GM21723 (cell line): ENCODE measurements around the gene PPP5C.
"Not testable (repeated sequence)": the region's sequence is repeated elsewhere in the genome, so short reads cannot be mapped to it uniquely, and the experiment has no call there.

Source experiments
- ATAC-seq: cut with Tn5 transposase; IDR thresholded peaks from one replicate; pipeline ENCODE4 v1.9.1; 2021; ENCODE audit warnings: mild to moderate bottlenecking, moderate library complexity; ENCODE audit not compliant: unreplicated experiment

PPP5C gene

GRCh38 chr19:46346821-46347571, at the start of gene PPP5C:
Gene PPP5C (plus strand): TSS chr19:46347087. CDS start chr19:46347097, 10 bp downstream.
- peak; percentile 44 for ATAC-seq

GRCh38 chr19:46297700-46298478, 49.0 kb upstream of the PPP5C start:
- no peak for ATAC-seq

- ATAC-seq = no peak
Observed at GRCh38 chr19:46298479-46299003, 48.3 kb upstream of the PPP5C start.

GRCh38 chr19:46299004-46299509, 47.8 kb upstream of the PPP5C start:
- no peak for ATAC-seq

GRCh38 chr19:46299695-46300094, 47.2 kb upstream of the PPP5C start:
- ATAC-seq = no peak

- no peak for ATAC-seq
Observed at GRCh38 chr19:46303322-46303690, 43.6 kb upstream of the PPP5C start.

- ATAC-seq = no peak
Observed at GRCh38 chr19:46303691-46304397, 43.0 kb upstream of the PPP5C start.

GRCh38 chr19:46306501-46306900, 40.4 kb upstream of the PPP5C start:
- no peak for ATAC-seq

GRCh38 chr19:46308510-46308909, 38.4 kb upstream of the PPP5C start:
- ATAC-seq = no peak

GRCh38 chr19:46309056-46309455, 37.8 kb upstream of the PPP5C start:
- no peak for ATAC-seq

GRCh38 chr19:46311444-46311843, 35.4 kb upstream of the PPP5C start:
- no peak for ATAC-seq

- not testable (repeated sequence) for ATAC-seq
Observed at GRCh38 chr19:46313540-46314469, 33.1 kb upstream of the PPP5C start.

GRCh38 chr19:46317339-46317738, 29.5 kb upstream of the PPP5C start:
- ATAC-seq = no peak

- ATAC-seq = no peak
Observed at GRCh38 chr19:46319613-46320012, 27.3 kb upstream of the PPP5C start.

GRCh38 chr19:46320559-46320958, 26.3 kb upstream of the PPP5C start:
- ATAC-seq = no peak

GRCh38 chr19:46321653-46322052, 25.2 kb upstream of the PPP5C start:
- no peak for ATAC-seq

- not testable (repeated sequence) for ATAC-seq
Observed at GRCh38 chr19:46323227-46323626, 23.7 kb upstream of the PPP5C start.

- ATAC-seq = no peak
Observed at GRCh38 chr19:46324277-46324676, 22.6 kb upstream of the PPP5C start.

- no peak for ATAC-seq
Observed at GRCh38 chr19:46326608-46327007, 20.3 kb upstream of the PPP5C start.

- ATAC-seq = no peak
Observed at GRCh38 chr19:46328079-46328478, 18.8 kb upstream of the PPP5C start.
